ENCODE results near the gene EPN2. TPM values are rescaled to one million over a fixed set of nuclear protein-coding genes. Genes with fewer than 3 reads are reported as not detected.

Gene EPN2
- total RNA-seq, 4 donors from 2014 or later = 92.7 to 141 (median 119) TPM

DNA sequence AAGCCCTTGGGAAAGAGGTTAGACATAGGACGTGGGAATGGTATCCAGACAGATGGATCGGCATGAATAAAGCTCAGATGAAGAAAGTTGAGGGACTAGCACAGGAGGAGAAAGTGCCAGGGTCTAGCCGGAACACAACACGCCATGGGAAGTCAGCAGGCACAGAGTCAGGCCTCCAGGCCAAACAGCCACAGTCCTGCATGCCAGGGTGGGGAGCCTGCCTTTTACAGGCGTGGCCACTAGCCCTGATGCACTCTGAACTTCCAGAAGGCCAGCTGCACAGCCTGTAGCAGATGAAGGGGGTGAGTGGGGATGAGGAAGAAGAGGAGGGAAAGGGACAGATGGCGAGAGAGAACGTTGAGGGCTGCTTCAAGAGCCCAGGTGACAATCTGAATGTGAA is 120.2 kb downstream of the EPN2 start:
- no peak overlapping the region for H3K4me3 ChIP-seq
- no peaks in the 10 kb centered on the region for H3K9me3 ChIP-seq
- no peak overlapping the region for H3K27ac ChIP-seq
- H3K4me1 ChIP-seq = peaks cover 0 to 12% (median 7%) of the 10 kb centered on the region in 4 donors
- no peak for DNase-seq (ENCODE audit: low spot score in 2 of 2)
- WGBS, 2 donors = 66 to 89% methylated on average over 7 of the region's 7 CpGs
- no peak for TF ChIP-seq POLR2A (IDR thresholded peaks at IDR 0.05)
- TF ChIP-seq, protein P1, sequence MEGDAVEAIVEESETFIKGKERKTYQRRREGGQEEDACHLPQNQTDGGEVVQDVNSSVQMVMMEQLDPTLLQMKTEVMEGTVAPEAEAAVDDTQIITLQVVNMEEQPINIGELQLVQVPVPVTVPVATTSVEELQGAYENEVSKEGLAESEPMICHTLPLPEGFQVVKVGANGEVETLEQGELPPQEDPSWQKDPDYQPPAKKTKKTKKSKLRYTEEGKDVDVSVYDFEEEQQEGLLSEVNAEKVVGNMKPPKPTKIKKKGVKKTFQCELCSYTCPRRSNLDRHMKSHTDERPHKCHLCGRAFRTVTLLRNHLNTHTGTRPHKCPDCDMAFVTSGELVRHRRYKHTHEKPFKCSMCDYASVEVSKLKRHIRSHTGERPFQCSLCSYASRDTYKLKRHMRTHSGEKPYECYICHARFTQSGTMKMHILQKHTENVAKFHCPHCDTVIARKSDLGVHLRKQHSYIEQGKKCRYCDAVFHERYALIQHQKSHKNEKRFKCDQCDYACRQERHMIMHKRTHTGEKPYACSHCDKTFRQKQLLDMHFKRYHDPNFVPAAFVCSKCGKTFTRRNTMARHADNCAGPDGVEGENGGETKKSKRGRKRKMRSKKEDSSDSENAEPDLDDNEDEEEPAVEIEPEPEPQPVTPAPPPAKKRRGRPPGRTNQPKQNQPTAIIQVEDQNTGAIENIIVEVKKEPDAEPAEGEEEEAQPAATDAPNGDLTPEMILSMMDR (IDR thresholded peaks at IDR 0.05) = no peak
- no peak for TF ChIP-seq EP300 (IDR thresholded peaks at IDR 0.05)
- peaks cover 0 to 48% (median 0%) of the 10 kb centered on the region in 3 donors for H3K36me3 ChIP-seq
- no peaks in the 10 kb centered on the region for H3K27me3 ChIP-seq

DNA sequence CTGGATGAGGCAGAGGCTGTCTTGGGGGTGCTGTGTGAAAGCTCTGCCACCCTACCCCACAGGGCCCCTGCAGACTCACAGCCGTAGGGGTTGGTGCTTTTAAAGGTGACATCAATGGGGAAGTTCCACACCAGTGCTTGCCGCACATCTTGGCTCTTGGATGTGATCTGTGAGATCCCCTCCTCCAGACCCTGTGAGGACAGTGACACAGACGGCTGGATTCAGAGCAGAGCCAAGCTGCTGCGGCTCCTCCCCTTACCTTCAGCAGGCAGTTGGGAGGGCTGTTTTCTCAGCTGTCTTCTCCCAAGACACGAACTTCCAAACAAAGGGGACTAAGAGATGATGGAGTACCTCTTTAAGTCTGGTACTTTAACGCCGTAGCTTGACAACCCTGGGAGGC is 120.6 kb downstream of the EPN2 start:
- TF ChIP-seq, protein P1 (IDR thresholded peaks at IDR 0.05) = no peak
- TF ChIP-seq POLR2A (IDR thresholded peaks at IDR 0.05) = no peak
- no peak for TF ChIP-seq EP300 (IDR thresholded peaks at IDR 0.05)
- H3K27ac ChIP-seq = no peak overlapping the region
- peaks cover 0 to 48% (median 0%) of the 10 kb centered on the region in 3 donors for H3K36me3 ChIP-seq
- H3K4me3 ChIP-seq = no peak overlapping the region
- no peaks in the 10 kb centered on the region for H3K27me3 ChIP-seq
- no peak for DNase-seq (ENCODE audit: low spot score in 2 of 2)
- peaks cover 0 to 12% (median 7%) of the 10 kb centered on the region in 4 donors for H3K4me1 ChIP-seq
- WGBS, 2 donors = 74 to 79% methylated on average over 6 to 7 of the region's 7 CpGs
- no peaks in the 10 kb centered on the region for H3K9me3 ChIP-seq

DNA sequence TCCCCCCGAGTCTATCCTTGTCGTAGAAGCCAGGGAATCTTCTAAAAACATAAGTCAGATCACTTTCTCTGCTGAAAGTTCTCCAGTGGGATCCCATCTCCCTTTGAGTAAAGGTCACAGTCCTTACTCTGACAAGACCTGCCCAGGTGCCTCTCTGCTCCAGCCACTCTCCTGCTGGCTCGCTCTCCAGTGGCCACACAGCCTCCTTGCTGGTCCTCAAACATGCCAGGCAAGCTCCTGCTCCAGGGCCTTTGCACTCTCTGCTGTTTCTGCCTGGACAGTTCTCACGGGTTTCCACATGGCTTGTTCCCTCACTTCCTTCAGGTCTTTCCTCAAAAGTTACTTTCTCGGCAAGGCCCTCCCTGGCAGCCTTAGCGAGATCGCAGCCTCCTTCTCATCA is 122.0 kb downstream of the EPN2 start:
- DNase-seq (ENCODE audit: low spot score in 2 of 2) = no peak

DNA sequence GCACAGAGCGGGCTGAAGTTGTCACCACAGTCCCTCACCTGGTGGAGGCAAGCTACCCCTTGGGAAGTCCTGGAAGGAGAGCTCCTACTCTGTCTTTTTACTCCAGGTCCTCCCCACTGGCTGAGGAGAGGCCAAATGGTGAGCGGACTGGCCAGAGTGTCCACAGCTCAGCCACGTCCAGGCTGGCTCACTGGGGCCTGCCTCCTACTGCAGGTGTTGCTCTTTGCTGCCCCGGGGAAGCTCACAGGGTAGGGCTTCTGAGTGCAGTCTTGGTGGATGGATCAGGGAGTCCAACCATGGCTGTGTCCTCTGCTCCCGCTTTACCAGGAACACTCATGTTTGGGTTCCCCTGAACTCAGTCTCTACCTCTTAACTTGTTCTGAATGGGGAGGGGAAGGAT is 122.7 kb downstream of the EPN2 start:
- no peaks in the 10 kb centered on the region for H3K27me3 ChIP-seq
- 85 to 100% methylated on average over 2 to 3 of the region's 5 CpGs for WGBS, 2 donors
- no peaks in the 10 kb centered on the region for H3K9me3 ChIP-seq
- H3K4me1 ChIP-seq = peaks cover 0 to 33% (median 12%) of the 10 kb centered on the region in 4 donors
- no peak overlapping the region for H3K4me3 ChIP-seq
- TF ChIP-seq, protein P1 (IDR thresholded peaks at IDR 0.05) = no peak
- TF ChIP-seq EP300 (IDR thresholded peaks at IDR 0.05) (no peak), POLR2A (IDR thresholded peaks at IDR 0.05) (no peak)
- DNase-seq (ENCODE audit: low spot score in 2 of 2) = no peak
- H3K36me3 ChIP-seq = peaks cover 0 to 48% (median 0%) of the 10 kb centered on the region in 3 donors
- no peak overlapping the region for H3K27ac ChIP-seq

More for the DNA sequence above, 122.0 kb downstream of the EPN2 start:
- TF ChIP-seq POLR2A (IDR thresholded peaks at IDR 0.05) = no peak
- TF ChIP-seq EP300 (IDR thresholded peaks at IDR 0.05) = no peak
- TF ChIP-seq, protein P1 (IDR thresholded peaks at IDR 0.05) = no peak
- H3K4me1 ChIP-seq = peaks cover 0 to 26% (median 12%) of the 10 kb centered on the region in 4 donors
- no peak overlapping the region for H3K4me3 ChIP-seq
- no peak overlapping the region for H3K27ac ChIP-seq
- H3K36me3 ChIP-seq = peaks cover 0 to 48% (median 0%) of the 10 kb centered on the region in 3 donors
- H3K27me3 ChIP-seq = no peaks in the 10 kb centered on the region
- no peaks in the 10 kb centered on the region for H3K9me3 ChIP-seq
- 79 to 89% methylated on average over 7 of the region's 7 CpGs for WGBS, 2 donors

DNA sequence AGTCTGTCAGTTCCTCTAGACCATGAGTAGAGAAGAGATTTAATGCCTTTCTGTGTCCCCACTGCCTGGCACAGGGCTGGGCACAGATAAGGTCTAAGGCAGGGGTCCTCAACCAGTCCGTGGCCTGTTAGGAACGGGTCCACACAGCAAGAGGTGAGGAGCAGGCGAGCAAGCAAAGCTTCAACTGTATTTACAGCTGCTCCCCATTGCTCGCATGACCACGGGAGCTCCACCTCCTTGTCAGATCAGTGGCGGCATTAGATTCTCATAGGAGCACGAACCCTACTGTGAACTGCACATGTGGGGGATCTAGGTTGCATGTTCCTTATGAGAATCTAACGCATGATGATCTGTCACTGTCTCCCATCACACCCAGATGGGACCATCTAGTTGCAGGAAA is 123.6 kb downstream of the EPN2 start:
- no peak for DNase-seq (ENCODE audit: low spot score in 2 of 2)
- WGBS, 2 donors = 77 to 83% methylated on average over 8 of the region's 8 CpGs
- Histone ChIP-seq H3K36me3 (peaks cover 0 to 45% (median 0%) of the 10 kb centered on the region in 3 donors), H3K27me3 (no peaks in the 10 kb centered on the region), H3K27ac (no peak overlapping the region), H3K9me3 (no peaks in the 10 kb centered on the region), H3K4me3 (no peak overlapping the region), H3K4me1 (peaks cover 0 to 35% (median 12%) of the 10 kb centered on the region in 4 donors)
- TF ChIP-seq, protein P1 (IDR thresholded peaks at IDR 0.05) = no peak
- TF ChIP-seq EP300 (IDR thresholded peaks at IDR 0.05) (no peak), POLR2A (IDR thresholded peaks at IDR 0.05) (no peak)

Data from tibial nerve (tissue), 4 donors.